Gastrocnemius medialis (tissue), 4 donors: ENCODE data around the gene NTPCR.

Source experiments
- POLR2A ChIP-seq, 2 donors: fragments of 450-650 bp; IDR thresholded peaks; one replicate each; pipeline ENCODE4 v1.6.1; 2017; ENCODE audit warnings: antibody characterized with exemption in 2 of 2, mild to moderate bottlenecking in 2 of 2, moderate library complexity in 2 of 2
- TF ChIP-seq, protein P1 (sequence below), 5 experiments: fragments of 450-650 bp in 3 of 5; fragments of 200-600 bp in 2 of 5; sonication (generic) in 2 of 5; IDR thresholded peaks in 4 of 5; conservative IDR thresholded peaks in 1 of 5; 1 replicate in 4 of 5; 2 replicates in 1 of 5; pipeline ENCODE4 v1.5.1; 2016 to 2019; ENCODE audit warnings: antibody characterized with exemption in 5 of 5, mild to moderate bottlenecking in 3 of 5, moderate library complexity in 3 of 5

DNA sequence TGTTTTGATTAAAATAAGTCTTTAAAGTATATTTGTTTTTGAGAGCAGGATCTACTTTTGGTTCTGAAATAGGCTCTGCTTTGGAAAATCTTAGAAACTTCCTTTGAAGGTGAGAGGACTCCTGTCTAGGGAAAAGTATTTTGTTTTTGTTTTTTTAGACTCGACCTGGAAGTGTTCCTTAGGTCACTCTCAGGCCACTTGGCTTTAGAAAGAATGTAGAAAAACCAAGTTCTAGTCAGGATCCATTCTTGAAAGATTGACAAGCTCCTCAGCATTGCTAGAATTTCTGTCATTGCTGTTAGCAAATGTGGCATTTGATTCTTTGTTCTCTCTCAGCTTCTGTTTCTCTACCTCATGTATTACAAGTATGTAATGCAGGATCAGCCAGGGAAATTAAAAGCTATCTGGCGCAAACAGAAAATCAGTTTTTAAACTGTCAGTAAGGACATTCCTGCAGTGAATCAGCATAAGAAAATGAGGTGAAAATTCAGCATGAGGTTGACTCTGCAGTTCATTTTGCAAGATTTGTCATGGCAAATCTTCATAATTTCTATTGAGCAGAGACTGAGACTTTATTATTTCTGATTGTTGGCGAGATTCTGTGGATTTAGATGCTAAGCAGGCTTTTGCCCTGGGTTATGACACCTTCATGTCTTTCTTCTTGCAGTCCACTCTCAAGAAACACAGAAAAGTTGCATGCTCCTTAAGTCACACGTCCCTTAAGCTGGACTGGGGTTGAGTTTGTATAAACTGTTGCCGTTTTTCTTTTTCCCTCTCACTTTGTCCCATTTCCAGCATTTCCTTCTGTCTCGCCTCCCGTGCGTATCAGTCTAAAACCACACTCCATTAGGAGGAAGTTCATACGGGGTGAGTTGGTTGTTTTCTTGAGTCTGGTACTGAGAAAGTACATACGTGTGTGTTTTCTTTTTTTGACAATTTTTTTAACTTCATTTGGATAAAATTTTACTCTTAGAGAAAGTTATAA lies 12.6 kb downstream of the NTPCR start:
- TF ChIP-seq, protein P1, sequence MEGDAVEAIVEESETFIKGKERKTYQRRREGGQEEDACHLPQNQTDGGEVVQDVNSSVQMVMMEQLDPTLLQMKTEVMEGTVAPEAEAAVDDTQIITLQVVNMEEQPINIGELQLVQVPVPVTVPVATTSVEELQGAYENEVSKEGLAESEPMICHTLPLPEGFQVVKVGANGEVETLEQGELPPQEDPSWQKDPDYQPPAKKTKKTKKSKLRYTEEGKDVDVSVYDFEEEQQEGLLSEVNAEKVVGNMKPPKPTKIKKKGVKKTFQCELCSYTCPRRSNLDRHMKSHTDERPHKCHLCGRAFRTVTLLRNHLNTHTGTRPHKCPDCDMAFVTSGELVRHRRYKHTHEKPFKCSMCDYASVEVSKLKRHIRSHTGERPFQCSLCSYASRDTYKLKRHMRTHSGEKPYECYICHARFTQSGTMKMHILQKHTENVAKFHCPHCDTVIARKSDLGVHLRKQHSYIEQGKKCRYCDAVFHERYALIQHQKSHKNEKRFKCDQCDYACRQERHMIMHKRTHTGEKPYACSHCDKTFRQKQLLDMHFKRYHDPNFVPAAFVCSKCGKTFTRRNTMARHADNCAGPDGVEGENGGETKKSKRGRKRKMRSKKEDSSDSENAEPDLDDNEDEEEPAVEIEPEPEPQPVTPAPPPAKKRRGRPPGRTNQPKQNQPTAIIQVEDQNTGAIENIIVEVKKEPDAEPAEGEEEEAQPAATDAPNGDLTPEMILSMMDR (IDR thresholded peaks at IDR 0.05 in 4 of 5, conservative IDR thresholded peaks at IDR 0.05 in 1 of 5), result no peak
- no peak for TF ChIP-seq POLR2A (IDR thresholded peaks at IDR 0.05)
